H1 (cell line): Measurements from ENCODE around the gene OSBPL5.

Experiments
- BACH1 ChIP-seq: IDR thresholded peaks from 2 replicates; pipeline ENCODE4 v1.6.1; 2012; ENCODE audit warnings: low read length, improper control_type of control experiment
- CTCF ChIP-seq, 3 experiments: IDR thresholded peaks; 1 replicate in 2 of 3; 2 replicates in 1 of 3; pipeline versions ENCODE4 v1.5.1 to v1.6.1; 2011; ENCODE audit warnings: low read length in 3 of 3, mild to moderate bottlenecking in 3 of 3, inconsistent platforms in 2 of 3, low read depth in 1 of 3, moderate library complexity in 1 of 3; ENCODE audit not compliant: insufficient read depth in 1 of 3; ENCODE audit errors: control extremely low read depth in 1 of 3
- EGR1 ChIP-seq: IDR thresholded peaks from 2 replicates; pipeline ENCODE4 v1.6.1; 2011; ENCODE audit warnings: low read depth, low read length, borderline replicate concordance
- EZH2 ChIP-seq: fragments of 200-600 bp; sonication (generic); IDR thresholded peaks from 2 replicates; pipeline ENCODE4 v1.7.1; 2012; ENCODE audit warnings: low read depth, mild to moderate bottlenecking, moderate library complexity, low read length, inconsistent platforms; ENCODE audit not compliant: severe bottlenecking
- POLR2A ChIP-seq, 2 experiments: IDR thresholded peaks; 1 replicate in 1 of 2; 2 replicates in 1 of 2; pipeline ENCODE4 v1.6.1; 2011; ENCODE audit warnings: low read depth in 2 of 2, low read length in 2 of 2, mild to moderate bottlenecking in 2 of 2; ENCODE audit errors: control extremely low read depth in 1 of 2
- RAD21 ChIP-seq, 2 experiments: IDR thresholded peaks in 1 of 2; conservative IDR thresholded peaks in 1 of 2; 2 replicates each; pipeline ENCODE4 v1.6.1; 2011; ENCODE audit warnings: low read depth in 2 of 2, low read length in 2 of 2, improper control_type of control experiment in 1 of 2, inconsistent platforms in 1 of 2, mild to moderate bottlenecking in 1 of 2, moderate library complexity in 1 of 2
- SIX5 ChIP-seq: IDR thresholded peaks from 2 replicates; pipeline ENCODE4 v1.6.1; 2011; ENCODE audit warnings: mild to moderate bottlenecking, low read depth, low read length

GRCh38 chr11:3161309-3161708 lies 3.8 kb downstream of the OSBPL5 start:
- TF ChIP-seq CTCF (IDR thresholded peaks at IDR 0.05; ENCODE audit: control extremely low read depth in 1 of 3, insufficient read depth in 1 of 3, low read depth in 1 of 3, low read length in 3 of 3), result no peak
- no peak for TF ChIP-seq EGR1
- TF ChIP-seq SIX5, result no peak
- no peak for TF ChIP-seq EZH2
- TF ChIP-seq RAD21 (IDR thresholded peaks at IDR 0.05 in 1 of 2, conservative IDR thresholded peaks at IDR 0.05 in 1 of 2; ENCODE audit: low read depth in 2 of 2, low read length in 2 of 2), result no peak
- TF ChIP-seq POLR2A (IDR thresholded peaks at IDR 0.05; ENCODE audit: control extremely low read depth in 1 of 2, low read depth in 2 of 2, low read length in 2 of 2), result no peak
- no peak for TF ChIP-seq BACH1
